Suprapubic skin (tissue), 4 donors: ENCODE results near the gene NFATC3. TPM values are rescaled to one million over a fixed set of nuclear protein-coding genes. Genes with fewer than 3 reads are reported as not detected.

ENCODE experiments used
- DNase-seq, 2 donors: peaks; one replicate each; pipeline ENCODE4 v3.0.0-alpha.2; 2019; ENCODE audit warnings: low spot score in 2 of 2
- H3K27ac ChIP-seq: fragments of 200-600 bp; sonication (generic); one replicate; pipeline ENCODE4 v1.5.1; 2019
- H3K27me3 ChIP-seq: fragments of 200-600 bp; sonication (generic); one replicate; pipeline ENCODE4 v1.5.1; 2019
- H3K36me3 ChIP-seq: fragments of 200-600 bp; sonication (generic); one replicate; pipeline ENCODE4 v1.5.1; 2019
- H3K4me1 ChIP-seq: fragments of 200-600 bp; sonication (generic); one replicate; pipeline ENCODE4 v1.5.1; 2019
- H3K4me3 ChIP-seq: fragments of 200-600 bp; sonication (generic); one replicate; pipeline ENCODE4 v1.5.1; 2019; ENCODE audit warnings: mild to moderate bottlenecking
- H3K9me3 ChIP-seq: fragments of 200-600 bp; sonication (generic); one replicate; pipeline ENCODE4 v1.5.1; 2019
- CTCF ChIP-seq, 2 donors: fragments of 200-600 bp in 1 of 2; fragments of 450-650 bp in 1 of 2; sonication (generic) in 1 of 2; IDR thresholded peaks; one replicate each; pipeline ENCODE4 v1.5.1; 2016 to 2019; ENCODE audit warnings: antibody characterized with exemption in 2 of 2, mild to moderate bottlenecking in 1 of 2, moderate library complexity in 1 of 2
- EP300 ChIP-seq: sonication (generic); formaldehyde crosslinking; IDR thresholded peaks from one replicate; pipeline ENCODE4 v1.6.1; 2017; ENCODE audit warnings: antibody characterized with exemption
- POLR2A ChIP-seq, 2 donors: fragments of 450-650 bp; IDR thresholded peaks; one replicate each; pipeline ENCODE4 v1.6.1; 2017; ENCODE audit warnings: antibody characterized with exemption in 2 of 2, mild to moderate bottlenecking in 2 of 2, moderate library complexity in 2 of 2
- POLR2AphosphoS5 ChIP-seq, 3 donors: sonication (generic); formaldehyde crosslinking; IDR thresholded peaks; one replicate each; pipeline ENCODE4 v1.6.1; 2017; ENCODE audit warnings: antibody characterized with exemption in 3 of 3
- WGBS: methylation state at CpG from one replicate; pipeline ENCODE4 v1.1.5; 2018; 5-methylcytosine and 5-hydroxymethylcytosine counted together
- total RNA-seq, 4 donors: library from RNA; depleted of rRNA; stranded (reverse); fragments of >200 nt; gene quantifications; one replicate each; pipeline ENCODE4 v1.1.0, GENCODE V29; 2016

The NFATC3 gene
- total RNA-seq, 4 donors from 2014 or later: 32.7 to 58.1 (median 36.9) TPM

- Histone ChIP-seq H3K36me3 (peaks cover 11% of the 10 kb centered on the region), H3K4me1 (peaks cover 38% of the 10 kb centered on the region), H3K9me3 (no peaks in the 10 kb centered on the region), H3K4me3 (peak within 1 kb of the TSS; percentile 87), H3K27me3 (no peaks in the 10 kb centered on the region), H3K27ac (peak within 1 kb of the TSS; percentile 36)
- TF ChIP-seq POLR2A (IDR thresholded peaks at IDR 0.05) (no peak), CTCF (IDR thresholded peaks at IDR 0.05) (no peak), EP300 (no peak), POLR2AphosphoS5 (IDR thresholded peaks at IDR 0.05) (no peak)
- under 1% methylated on average over 19 of the region's 75 CpGs for WGBS
- peak; percentile 97 to 98 for DNase-seq
Measured at GRCh38 chr16:68244903-68245853, 160.0 kb downstream of the NFATC3 start, which contains the start of gene PLA2G15. TSS of gene PLA2G15 (plus strand) at chr16:68245373. CDS start at chr16:68245427, 54 bp downstream.

GRCh38 chr16:68246121-68246520, 161.0 kb downstream of the NFATC3 start:
- Histone ChIP-seq H3K4me1 (peaks cover 44% of the 10 kb centered on the region), H3K27me3 (no peaks in the 10 kb centered on the region), H3K4me3 (peak overlapping the region; percentile 87), H3K36me3 (peaks cover 18% of the 10 kb centered on the region), H3K9me3 (no peaks in the 10 kb centered on the region), H3K27ac (peak overlapping the region; percentile 7)
- no peak for DNase-seq
- WGBS: 72% methylated on average over 7 of the region's 7 CpGs
- TF ChIP-seq EP300 (no peak), POLR2AphosphoS5 (IDR thresholded peaks at IDR 0.05) (no peak), POLR2A (IDR thresholded peaks at IDR 0.05) (no peak), CTCF (IDR thresholded peaks at IDR 0.05) (no peak)

GRCh38 chr16:68246666-68247065, 161.5 kb downstream of the NFATC3 start:
- Histone ChIP-seq H3K4me1 (peaks cover 44% of the 10 kb centered on the region), H3K27ac (peak overlapping the region; percentile 7), H3K4me3 (peak overlapping the region; percentile 87), H3K9me3 (no peaks in the 10 kb centered on the region), H3K27me3 (no peaks in the 10 kb centered on the region), H3K36me3 (peaks cover 18% of the 10 kb centered on the region)
- TF ChIP-seq CTCF (IDR thresholded peaks at IDR 0.05): no peak
- no peak for TF ChIP-seq EP300
- 49% methylated on average over 5 of the region's 5 CpGs for WGBS
- DNase-seq: no peak

- Histone ChIP-seq H3K27me3 (no peaks in the 10 kb centered on the region), H3K36me3 (peaks cover 21% of the 10 kb centered on the region), H3K4me3 (peak overlapping the region; percentile 87), H3K4me1 (peaks cover 50% of the 10 kb centered on the region), H3K9me3 (no peaks in the 10 kb centered on the region), H3K27ac (no peak overlapping the region)
- TF ChIP-seq CTCF (IDR thresholded peaks at IDR 0.05): no peak
- DNase-seq: no peak
- 88% methylated on average over 2 of the region's 4 CpGs for WGBS
Measured at GRCh38 chr16:68247400-68247799, 162.2 kb downstream of the NFATC3 start.

- TF ChIP-seq CTCF (IDR thresholded peaks at IDR 0.05) (no peak), EP300 (no peak), POLR2A (IDR thresholded peaks at IDR 0.05) (no peak), POLR2AphosphoS5 (IDR thresholded peaks at IDR 0.05) (no peak)
- Histone ChIP-seq H3K4me1 (peaks cover 54% of the 10 kb centered on the region), H3K27me3 (no peaks in the 10 kb centered on the region), H3K4me3 (no peak overlapping the region), H3K36me3 (peaks cover 21% of the 10 kb centered on the region), H3K27ac (no peak overlapping the region), H3K9me3 (no peaks in the 10 kb centered on the region)
- 84% methylated on average over 4 of the region's 4 CpGs for WGBS
- no peak for DNase-seq
Measured at GRCh38 chr16:68247932-68248331, 162.8 kb downstream of the NFATC3 start.
